Omental fat pad (tissue), 4 donors: Measurements from ENCODE around the gene GPS2. TPM values are rescaled to one million over a fixed set of nuclear protein-coding genes. Genes with fewer than 3 reads are reported as not detected.
"Not testable (repeated sequence)": the region's sequence is repeated elsewhere in the genome, so short reads cannot be mapped to it uniquely, and the experiment has no call there.

Experiments
- ATAC-seq: fragments of 150-250 bp; one replicate; pipeline ENCODE4 v1.9.1; 2016; ENCODE audit warnings: mild to moderate bottlenecking, moderate library complexity; ENCODE audit not compliant: low FRiP score
- DNase-seq: peaks from one replicate; pipeline ENCODE4 v3.0.0-alpha.2; 2019; ENCODE audit warnings: low spot score
- total RNA-seq, 4 donors: library from RNA; depleted of rRNA; stranded (reverse); fragments of >200 nt; gene quantifications; one replicate each; pipeline ENCODE4 v1.1.0, GENCODE V29; 2016
- TF ChIP-seq, protein P1 (sequence below), 3 donors: fragments of 450-650 bp; IDR thresholded peaks; one replicate each; pipeline ENCODE4 v1.5.1; 2016 to 2017; ENCODE audit warnings: antibody characterized with exemption in 3 of 3, mild to moderate bottlenecking in 3 of 3, moderate library complexity in 2 of 3

GPS2 gene
- total RNA-seq, 4 donors from 2014 or later: 49.6 to 91.3 (median 75.9) TPM

- TF ChIP-seq, protein P1, sequence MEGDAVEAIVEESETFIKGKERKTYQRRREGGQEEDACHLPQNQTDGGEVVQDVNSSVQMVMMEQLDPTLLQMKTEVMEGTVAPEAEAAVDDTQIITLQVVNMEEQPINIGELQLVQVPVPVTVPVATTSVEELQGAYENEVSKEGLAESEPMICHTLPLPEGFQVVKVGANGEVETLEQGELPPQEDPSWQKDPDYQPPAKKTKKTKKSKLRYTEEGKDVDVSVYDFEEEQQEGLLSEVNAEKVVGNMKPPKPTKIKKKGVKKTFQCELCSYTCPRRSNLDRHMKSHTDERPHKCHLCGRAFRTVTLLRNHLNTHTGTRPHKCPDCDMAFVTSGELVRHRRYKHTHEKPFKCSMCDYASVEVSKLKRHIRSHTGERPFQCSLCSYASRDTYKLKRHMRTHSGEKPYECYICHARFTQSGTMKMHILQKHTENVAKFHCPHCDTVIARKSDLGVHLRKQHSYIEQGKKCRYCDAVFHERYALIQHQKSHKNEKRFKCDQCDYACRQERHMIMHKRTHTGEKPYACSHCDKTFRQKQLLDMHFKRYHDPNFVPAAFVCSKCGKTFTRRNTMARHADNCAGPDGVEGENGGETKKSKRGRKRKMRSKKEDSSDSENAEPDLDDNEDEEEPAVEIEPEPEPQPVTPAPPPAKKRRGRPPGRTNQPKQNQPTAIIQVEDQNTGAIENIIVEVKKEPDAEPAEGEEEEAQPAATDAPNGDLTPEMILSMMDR (IDR thresholded peaks at IDR 0.05): no peak
- ATAC-seq (no peak), DNase-seq (no peak)
Observed at GRCh38 chr17:7348478-7349242, 33.5 kb upstream of the GPS2 start.

DNA sequence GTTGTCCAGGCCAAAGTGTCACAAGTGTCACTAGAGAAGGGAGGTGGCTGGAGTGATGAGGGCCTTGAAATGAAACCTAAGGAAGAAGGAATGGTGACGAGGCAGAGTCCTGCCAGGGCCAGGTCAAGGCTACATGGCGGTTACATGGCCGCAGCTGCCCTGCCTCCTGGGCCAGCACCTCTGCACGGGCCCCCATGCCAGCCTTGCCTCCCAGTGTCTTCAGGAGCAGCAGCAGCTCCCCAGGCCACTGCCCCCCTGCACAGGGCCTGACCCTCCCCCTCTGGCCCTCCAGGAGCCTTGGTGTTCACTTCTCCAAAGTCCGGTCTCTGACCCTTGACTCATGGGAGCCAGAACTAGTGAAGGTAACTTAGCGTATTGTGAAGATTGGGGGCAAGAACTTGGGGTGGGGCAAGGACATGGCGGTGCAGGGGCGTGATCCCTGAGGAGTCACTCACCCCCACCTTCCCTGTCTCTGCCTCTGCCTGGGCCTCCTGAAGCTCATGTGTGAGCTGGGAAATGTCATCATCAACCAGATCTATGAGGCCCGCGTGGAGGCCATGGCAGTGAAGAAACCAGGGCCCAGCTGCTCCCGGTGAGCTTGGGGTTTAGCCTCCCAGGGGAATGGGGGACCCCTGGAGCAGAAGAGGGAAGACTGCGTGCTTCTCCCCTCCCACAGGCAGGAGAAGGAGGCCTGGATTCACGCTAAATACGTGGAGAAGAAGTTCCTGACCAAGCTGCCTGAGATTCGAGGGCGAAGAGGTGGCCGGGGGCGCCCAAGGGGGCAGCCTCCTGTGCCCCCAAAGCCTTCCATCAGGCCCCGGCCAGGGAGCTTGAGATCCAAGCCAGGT, 32.7 kb upstream of the GPS2 start:
- TF ChIP-seq, protein P1 (IDR thresholded peaks at IDR 0.05): no peak
- DNase-seq: no peak
- ATAC-seq: no peak

GRCh38 chr17:7346761-7347614, 31.8 kb upstream of the GPS2 start:
- TF ChIP-seq, protein P1 (IDR thresholded peaks at IDR 0.05): no peak
- ATAC-seq (no peak), DNase-seq (no peak)

DNA sequence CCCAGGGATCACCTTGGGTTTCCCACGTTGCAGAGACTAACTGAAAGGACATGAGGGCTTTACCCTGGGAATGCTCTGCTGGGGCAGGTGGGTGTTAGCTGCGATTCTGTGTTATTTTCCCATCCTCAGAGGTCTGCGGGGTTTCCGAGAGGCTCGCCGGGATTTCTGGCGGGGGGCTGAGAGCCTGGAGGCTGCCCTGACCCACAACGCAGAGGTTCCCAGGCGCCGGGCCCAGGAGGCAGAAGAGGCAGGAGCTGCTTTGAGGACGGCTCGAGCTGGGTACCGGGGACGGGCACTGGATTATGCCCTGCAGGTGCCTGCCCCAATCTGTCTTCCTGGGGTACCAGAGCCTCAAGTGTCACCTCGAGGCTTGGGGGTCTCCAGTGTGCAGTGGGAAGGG, 28.1 kb upstream of the GPS2 start:
- ATAC-seq: no peak
- TF ChIP-seq, protein P1 (IDR thresholded peaks at IDR 0.05): no peak
- DNase-seq: no peak

DNA sequence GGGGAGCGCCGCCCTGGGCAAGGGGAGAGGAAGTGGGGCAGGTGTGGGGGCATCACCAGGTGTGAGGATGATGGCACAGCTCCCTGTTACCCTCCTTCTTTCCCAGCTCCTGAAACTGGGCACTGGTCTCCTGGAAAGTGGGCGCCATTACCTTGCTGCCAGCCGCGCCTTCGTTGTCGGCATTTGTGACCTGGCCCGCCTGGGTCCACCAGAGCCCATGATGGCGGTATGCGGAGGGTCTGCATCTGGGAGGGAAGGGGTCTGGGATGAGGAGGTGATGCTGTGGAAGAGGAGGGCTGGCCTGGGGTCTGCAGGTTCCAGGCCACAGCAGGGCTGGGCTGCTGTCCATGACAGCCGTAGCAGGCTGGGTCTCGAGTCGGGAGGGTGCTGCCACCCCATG, 26.7 kb upstream of the GPS2 start:
- TF ChIP-seq, protein P1 (IDR thresholded peaks at IDR 0.05): no peak
- DNase-seq (no peak), ATAC-seq (no peak)

- ATAC-seq: no peak
- no peak for DNase-seq
- TF ChIP-seq, protein P1 (IDR thresholded peaks at IDR 0.05): no peak
Observed at GRCh38 chr17:7340179-7340578, 25.0 kb upstream of the GPS2 start.

- ATAC-seq: not testable (repeated sequence)
Observed at GRCh38 chr17:7337600-7337999, 22.4 kb upstream of the GPS2 start.

More at GRCh38 chr17:7337600-7337999, 22.4 kb upstream of the GPS2 start:
- DNase-seq: not testable (repeated sequence)
